HG03135 (cell line): Measurements from ENCODE around the gene TRPM2.
"Not testable (repeated sequence)": the region's sequence is repeated elsewhere in the genome, so short reads cannot be mapped to it uniquely, and the experiment has no call there.

Experiments
- ATAC-seq: cut with Tn5 transposase; IDR thresholded peaks from one replicate; pipeline ENCODE4 v1.9.1; 2021; ENCODE audit warnings: mild to moderate bottlenecking, moderate library complexity; ENCODE audit not compliant: unreplicated experiment

TRPM2 gene

GRCh38 chr21:44351535-44352252, 1.7 kb upstream of the TRPM2 start:
- ATAC-seq, result no peak

GRCh38 chr21:44352253-44352860, 1.1 kb upstream of the TRPM2 start:
- no peak for ATAC-seq

GRCh38 chr21:44354001-44354405, 582 bp downstream of the TRPM2 start:
- no peak for ATAC-seq

- no peak for ATAC-seq
These were observed 1.7 kb downstream of the TRPM2 start for GRCh38 chr21:44354775-44355771.

- ATAC-seq, result no peak
These were observed 2.7 kb downstream of the TRPM2 start for GRCh38 chr21:44356160-44356559.

GRCh38 chr21:44356636-44357035, 3.2 kb downstream of the TRPM2 start:
- ATAC-seq, result no peak

GRCh38 chr21:44357064-44357837, 3.8 kb downstream of the TRPM2 start:
- no peak for ATAC-seq

- ATAC-seq, result no peak
These were observed 6.0 kb downstream of the TRPM2 start for GRCh38 chr21:44359396-44359795.

GRCh38 chr21:44360159-44360558, 6.7 kb downstream of the TRPM2 start:
- no peak for ATAC-seq

GRCh38 chr21:44361903-44362302, 8.5 kb downstream of the TRPM2 start:
- not testable (repeated sequence) for ATAC-seq

GRCh38 chr21:44363278-44363677, 9.9 kb downstream of the TRPM2 start:
- no peak for ATAC-seq

GRCh38 chr21:44364151-44365053, 11.0 kb downstream of the TRPM2 start:
- no peak for ATAC-seq

GRCh38 chr21:44365251-44365966, 12.0 kb downstream of the TRPM2 start:
- ATAC-seq, result no peak

- no peak for ATAC-seq
These were observed 12.7 kb downstream of the TRPM2 start for GRCh38 chr21:44365967-44366585.

- ATAC-seq, result no peak
These were observed 13.3 kb downstream of the TRPM2 start for GRCh38 chr21:44366586-44367211.

GRCh38 chr21:44368711-44369446, 15.5 kb downstream of the TRPM2 start:
- no peak for ATAC-seq

- no peak for ATAC-seq
These were observed 16.8 kb downstream of the TRPM2 start for GRCh38 chr21:44370027-44370735.
